Ammon's horn (tissue), 1 donor: Measurements from ENCODE around the gene ETV4.

ENCODE experiments used
- DNase-seq: peaks from one replicate; pipeline ENCODE4 v3.0.0-alpha.2; 2016; ENCODE audit warnings: low spot score

ETV4 gene

DNA sequence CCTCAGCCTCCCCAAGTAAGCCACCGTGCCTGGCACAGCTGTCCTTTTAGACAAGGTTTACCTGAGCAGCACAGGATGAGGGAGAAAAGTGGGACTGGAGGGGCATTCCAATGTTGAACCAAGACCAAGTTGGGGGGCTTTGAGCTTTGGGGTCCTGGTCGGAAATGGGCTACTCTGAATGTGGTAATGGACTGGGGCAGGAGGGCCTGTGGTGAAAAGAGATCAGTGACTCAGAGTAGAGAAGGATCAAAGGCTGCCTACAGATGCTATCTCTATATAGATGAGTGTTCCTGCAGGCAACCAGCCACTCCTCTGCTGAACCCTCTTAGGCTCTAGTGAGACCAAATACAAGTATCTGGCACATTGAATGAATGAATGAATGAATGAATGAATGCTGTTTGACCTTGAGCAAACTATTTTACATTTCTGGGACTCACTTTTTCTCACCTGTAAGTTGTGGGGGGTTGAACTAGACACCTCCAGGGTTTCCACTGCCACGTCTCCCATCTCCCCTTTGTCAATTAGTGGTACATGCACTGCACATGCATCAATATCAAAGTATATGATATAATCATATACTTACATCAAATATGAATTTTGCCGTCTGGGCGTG lies 26.3 kb upstream of the ETV4 start:
- no peak for DNase-seq

- DNase-seq, result peak; percentile 27
Observed at GRCh38 chr17:43570518-43570928, 24.4 kb upstream of the ETV4 start.

DNA sequence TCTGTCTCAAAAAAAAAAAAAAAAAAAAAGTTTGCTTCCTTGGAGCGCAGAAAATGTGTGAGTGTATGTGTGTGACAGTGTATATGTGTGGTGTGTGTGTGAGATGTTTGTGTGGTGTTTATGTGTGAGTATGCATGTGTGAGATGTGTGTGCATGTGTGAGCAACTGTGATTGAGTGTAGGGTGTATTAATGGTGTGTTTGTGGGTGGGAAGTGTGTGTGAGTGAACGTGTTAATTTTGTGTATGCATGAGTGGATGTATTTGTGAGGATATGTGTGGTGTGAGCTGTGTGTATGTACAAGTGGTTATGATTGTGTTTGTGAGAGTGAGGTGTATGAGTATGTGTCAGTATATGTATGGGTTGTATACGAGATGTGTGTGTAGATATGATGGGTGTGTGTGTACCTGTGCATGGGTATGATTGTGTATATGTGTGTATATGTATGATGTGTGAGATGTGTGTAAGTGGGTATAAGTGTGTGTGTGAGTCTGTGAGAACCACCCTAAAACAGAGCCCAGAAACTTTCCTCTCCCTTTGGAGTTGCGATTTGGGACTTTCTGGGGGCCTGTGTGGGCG lies 22.5 kb upstream of the ETV4 start:
- DNase-seq, result no peak

DNA sequence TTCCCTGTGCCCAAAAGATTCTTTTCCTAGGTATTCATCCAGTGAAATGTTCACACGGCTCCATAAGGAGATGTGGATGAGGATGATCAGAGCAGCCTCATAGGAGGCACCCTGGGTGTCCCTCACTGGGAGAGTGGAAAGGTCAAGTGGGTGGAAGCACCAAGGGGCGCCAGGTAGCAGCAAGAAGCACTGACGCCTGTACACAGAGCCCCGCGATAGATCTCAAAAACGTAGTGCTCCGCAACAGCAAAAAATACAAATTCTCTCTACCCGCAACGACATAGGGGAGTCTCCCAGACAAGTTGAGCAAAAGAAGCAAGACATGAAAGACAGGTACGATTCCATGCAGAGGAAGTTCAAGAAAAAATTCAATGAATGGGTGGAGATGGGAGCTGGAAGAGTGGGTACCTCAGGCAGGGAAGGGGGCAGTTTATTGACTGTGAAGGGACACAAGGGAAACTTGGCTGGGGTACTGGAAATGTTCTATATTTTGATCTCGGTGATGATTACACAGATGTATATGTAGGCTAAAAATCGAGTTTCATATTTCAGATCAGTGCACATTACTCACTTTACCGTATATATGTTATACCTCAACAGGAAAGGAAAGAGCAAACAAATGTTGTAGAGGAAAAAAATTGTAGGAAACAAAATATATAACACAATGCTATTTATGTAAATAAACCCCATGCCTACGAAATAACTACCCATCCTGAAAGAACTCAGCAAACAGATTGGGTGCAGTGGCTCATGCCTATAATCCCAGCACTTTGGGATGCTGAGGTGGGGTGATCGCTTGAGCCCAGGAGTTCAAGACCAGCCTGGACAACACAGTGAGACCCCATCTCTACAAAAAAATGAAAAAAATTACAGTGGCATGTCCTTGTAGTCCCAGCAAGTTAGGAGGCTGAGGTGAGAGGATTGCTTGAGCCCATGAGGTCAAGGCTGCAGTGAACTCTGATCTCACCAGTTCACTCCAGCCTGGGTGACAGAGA lies 17.8 kb upstream of the ETV4 start:
- no peak for DNase-seq

DNA sequence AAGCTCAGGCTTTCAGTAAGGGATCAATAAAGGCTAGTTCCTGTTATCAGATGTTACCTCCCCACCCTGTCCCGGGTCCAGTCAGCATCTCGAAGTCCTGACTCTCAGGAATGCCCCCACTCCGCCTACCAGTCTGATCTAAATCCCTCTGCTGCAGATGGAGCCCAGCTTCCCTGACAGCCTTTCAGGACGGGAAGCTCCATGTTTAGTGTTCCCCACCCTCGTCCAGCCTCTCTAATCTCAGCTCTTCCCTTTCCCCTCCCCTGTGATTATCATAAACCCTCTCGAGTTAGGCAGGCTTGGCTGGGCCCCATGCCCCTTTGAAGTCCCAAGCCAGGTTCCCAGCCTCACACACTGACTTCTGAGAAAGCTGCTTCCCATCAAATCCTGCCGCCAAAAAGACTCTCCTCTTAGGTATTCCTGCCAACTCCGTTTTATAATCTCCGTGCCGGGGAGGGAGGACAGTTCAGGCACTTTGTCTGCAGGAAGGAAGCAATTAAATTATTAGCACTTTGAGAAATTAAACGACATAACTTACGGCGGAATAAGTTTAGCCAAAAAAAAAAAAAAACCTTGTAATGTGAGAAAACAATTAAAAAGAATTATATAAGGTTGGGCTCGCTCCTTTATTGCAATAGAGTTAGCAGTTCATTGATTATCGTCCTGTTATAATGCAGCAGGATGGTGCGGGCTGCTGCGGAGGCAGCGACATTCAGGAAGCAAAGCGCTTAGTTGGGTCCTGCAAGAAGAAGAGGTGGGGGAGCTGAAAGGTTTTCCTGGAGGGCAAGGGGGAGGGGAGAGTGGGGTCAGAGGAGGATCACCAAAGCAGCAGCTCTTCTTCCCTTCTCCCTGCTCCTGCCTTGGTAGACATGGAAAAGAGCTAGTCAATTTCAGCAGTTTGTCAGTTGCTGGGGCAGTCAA lies 16.8 kb upstream of the ETV4 start:
- no peak for DNase-seq

- DNase-seq, result no peak
Observed at GRCh38 chr17:43560461-43561427, 14.6 kb upstream of the ETV4 start.

DNA sequence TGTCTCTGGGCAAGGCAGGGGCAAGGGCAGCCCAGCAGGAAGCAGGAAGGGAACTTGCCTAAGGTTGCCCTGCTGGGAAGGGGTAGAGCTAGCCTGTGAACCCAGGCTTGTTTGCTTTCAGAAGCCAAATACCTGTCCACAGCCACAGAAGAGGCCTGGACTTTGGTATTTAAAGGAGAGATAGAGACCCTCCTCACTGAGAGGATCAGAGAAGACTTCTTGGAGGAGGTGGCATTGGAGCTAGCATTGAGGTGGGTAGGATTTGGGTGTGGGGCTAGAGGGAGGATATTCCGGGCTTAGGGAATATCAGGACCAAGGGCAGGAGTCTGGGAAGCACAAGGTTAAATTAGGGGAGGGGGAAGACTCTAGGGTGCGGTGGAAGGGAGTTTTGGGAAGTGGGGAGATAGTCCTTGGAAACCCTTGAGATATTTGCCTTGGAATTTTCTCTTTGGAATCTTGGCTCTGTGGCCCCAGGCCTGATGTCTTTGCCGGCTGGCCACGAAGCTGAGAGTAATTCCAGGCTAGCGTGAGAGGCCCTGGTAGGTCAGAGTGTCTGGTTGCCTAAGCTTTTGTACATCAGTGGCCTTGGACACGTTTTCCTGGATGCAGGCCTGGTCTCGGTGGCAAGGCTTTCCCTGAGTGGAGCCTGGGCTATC lies 13.1 kb upstream of the ETV4 start:
- DNase-seq, result no peak

- no peak for DNase-seq
Observed at GRCh38 chr17:43558805-43559160, 12.6 kb upstream of the ETV4 start.

DNA sequence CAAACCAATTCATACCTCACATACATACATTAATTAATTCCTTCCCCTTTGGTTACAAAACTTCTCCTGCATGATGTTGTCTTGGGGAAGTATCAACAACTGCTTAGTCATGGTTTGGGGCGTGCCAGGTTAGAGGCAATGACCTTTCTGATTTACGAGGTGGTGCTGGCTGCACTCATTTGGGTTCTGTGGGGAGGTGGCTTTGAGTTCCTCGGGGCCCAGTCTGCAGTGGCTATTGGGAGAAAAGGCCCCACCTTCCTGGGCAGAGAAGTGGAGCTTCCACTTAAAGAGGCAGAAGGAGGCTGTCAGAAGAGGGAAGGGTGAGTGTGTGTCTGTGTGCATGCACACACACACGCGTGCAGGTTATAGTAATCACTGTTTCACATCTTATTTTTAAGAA lies 10.2 kb upstream of the ETV4 start:
- DNase-seq, result no peak

- DNase-seq, result no peak
Observed at GRCh38 chr17:43554857-43555256, 8.7 kb upstream of the ETV4 start.

DNA sequence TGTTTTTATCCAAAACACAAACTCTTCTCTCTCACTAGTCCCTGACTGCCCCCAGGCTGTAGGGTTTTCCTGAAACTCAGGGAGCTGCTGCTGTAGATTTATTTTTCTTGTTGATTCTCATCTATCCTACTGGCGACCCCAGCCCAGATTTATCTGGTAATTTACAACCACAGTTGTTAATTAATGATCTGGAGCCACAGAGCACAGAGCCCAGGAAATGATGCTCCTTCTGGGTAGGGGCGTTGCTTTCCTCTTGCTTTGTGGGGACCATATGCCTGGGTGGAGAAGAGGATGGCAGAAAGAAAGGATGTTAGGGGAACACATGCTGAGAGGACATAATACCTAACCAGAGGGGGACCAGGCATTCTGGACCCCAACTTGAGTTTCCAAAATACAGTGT lies 7.4 kb upstream of the ETV4 start:
- DNase-seq, result no peak

- no peak for DNase-seq
Observed at GRCh38 chr17:43552229-43552837, 6.2 kb upstream of the ETV4 start.

DNA sequence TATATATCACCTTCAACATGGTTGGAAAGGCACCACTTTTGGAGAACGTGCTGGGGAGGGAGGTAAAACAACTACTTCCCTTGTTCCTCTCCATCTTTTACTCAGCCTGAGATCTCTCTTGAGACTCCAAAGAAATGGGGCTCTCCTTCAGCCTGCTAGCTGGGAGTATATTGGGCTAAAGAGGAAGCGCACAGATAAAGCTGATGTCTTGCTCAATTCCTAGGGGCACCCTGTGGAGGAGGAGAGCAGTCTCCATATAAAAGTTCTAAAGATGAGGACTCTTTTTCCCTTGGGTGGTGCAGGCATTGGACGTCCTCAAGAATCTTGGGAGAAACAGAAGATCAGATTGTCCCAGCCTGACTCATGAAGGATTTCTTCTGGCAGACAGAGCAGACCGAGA lies 4.6 kb upstream of the ETV4 start:
- DNase-seq, result no peak

GRCh38 chr17:43549496-43549895 lies 3.4 kb upstream of the ETV4 start:
- DNase-seq, result no peak

- DNase-seq, result no peak
Observed at GRCh38 chr17:43548689-43549379, 2.7 kb upstream of the ETV4 start.

DNA sequence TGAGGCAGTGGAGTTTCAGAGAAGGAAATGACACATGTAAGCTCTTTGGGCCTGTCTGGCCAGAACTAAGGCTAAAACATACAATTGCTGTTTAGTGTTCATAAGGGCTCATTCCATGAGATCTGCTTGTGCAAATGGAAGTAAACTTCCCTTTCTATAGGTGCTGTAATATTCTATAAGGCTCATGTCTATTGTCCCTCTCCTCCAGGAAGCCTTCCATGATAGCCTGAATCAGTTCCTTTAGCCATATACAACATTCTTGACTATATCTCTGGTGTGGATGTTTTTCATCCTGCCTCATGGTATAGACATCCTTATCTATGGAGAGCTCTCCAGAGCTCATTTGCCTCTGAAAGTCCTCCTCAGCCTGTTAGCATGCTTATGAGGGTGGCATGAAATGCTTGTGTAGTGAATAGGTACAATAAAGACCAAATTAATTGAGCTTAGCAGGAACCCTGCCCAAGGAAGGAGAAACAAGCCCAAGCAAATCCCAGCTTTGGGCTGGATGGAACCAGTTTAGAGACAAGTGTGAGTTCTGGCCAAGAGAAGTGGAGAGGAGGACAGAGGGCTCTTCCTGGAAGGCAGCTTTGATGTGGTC lies 1.6 kb upstream of the ETV4 start:
- DNase-seq, result no peak

DNA sequence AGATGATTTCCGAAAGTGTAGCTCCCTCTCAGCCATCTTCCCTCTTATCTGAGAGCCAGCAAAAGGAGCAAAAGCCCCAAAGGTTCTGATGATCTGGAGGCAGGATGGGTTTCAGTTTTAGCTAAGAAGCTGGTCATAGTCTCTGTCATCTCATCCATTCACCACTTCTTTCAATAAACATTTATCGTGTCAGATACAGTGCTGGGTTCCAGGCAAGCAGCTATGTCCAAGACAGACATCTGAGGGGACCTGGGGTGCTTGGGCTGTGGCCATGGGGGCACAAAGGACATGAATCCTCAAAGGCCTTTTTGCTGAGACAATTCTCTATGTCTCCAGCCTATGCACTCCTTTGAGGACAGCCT lies 1.0 kb upstream of the ETV4 start:
- DNase-seq, result no peak

- DNase-seq, result no peak
Observed at GRCh38 chr17:43545383-43545632, 832 bp downstream of the ETV4 start.
